Measurements from ENCODE around the gene GAB4.

GRCh38 chr22:16966251-16966650 lies 41.8 kb downstream of the GAB4 start:
- TF ChIP-seq CTCF (IDR thresholded peaks at IDR 0.05) = no peak
- TF ChIP-seq POLR2A (IDR thresholded peaks at IDR 0.05) = no peak

Data from uterus (tissue), 2 donors.